IPS DF 6.9 (cell line): ENCODE results near the gene ASGR1.

Experiments used
- DNase-seq: peaks from one replicate; pipeline ENCODE4 v3.0.0-alpha.2; 2013; ENCODE audit warnings: low read depth, low spot score
- H3K27ac ChIP-seq: one replicate; pipeline ENCODE4 v1.5.1; 2013; ENCODE audit warnings: low read length, control low read depth
- H3K27me3 ChIP-seq: 2 replicates; pipeline ENCODE4 v1.6.1; 2013; ENCODE audit warnings: mild to moderate bottlenecking, low read length; ENCODE audit not compliant: control insufficient read depth, insufficient read depth
- H3K36me3 ChIP-seq: 2 replicates; pipeline ENCODE4 v1.6.1; 2013; ENCODE audit warnings: low read length; ENCODE audit not compliant: control insufficient read depth, insufficient read depth
- H3K4me1 ChIP-seq: 2 replicates; pipeline ENCODE4 v1.6.1; 2013; ENCODE audit warnings: low read length; ENCODE audit not compliant: control insufficient read depth, insufficient read depth
- H3K4me3 ChIP-seq: 2 replicates; pipeline ENCODE4 v1.5.1; 2013; ENCODE audit warnings: mild to moderate bottlenecking, low read length
- H3K9me3 ChIP-seq: 2 replicates; pipeline ENCODE4 v1.6.1; 2013; ENCODE audit warnings: low read length, inconsistent platforms; ENCODE audit not compliant: control insufficient read depth, insufficient read depth
- WGBS: extraction: QIAGEN DNeasy Blood & Tissue Kit; methylation state at CpG from one replicate; pipeline ENCODE4 v1.1.7; 2013; ENCODE audit warnings: mixed read lengths, missing lambda C conversion rate; ENCODE audit not compliant: insufficient read length, insufficient coverage; 5-methylcytosine and 5-hydroxymethylcytosine counted together

ASGR1 gene

GRCh38 chr17:7204828-7205461 is 25.8 kb upstream of the ASGR1 start:
- H3K9me3 ChIP-seq = no peaks in the 10 kb centered on the region
- H3K27me3 ChIP-seq = no peaks in the 10 kb centered on the region
- DNase-seq = peak; percentile 89
- no peak overlapping the region for H3K27ac ChIP-seq
- WGBS = no CpG with 5 or more reads among the region's 34 CpGs
- H3K36me3 ChIP-seq = peaks cover 14% of the 10 kb centered on the region; the same call in 1 of the 2 replicates
- peak overlapping the region; percentile 49; the same call in 1 of the 2 replicates for H3K4me3 ChIP-seq
- H3K4me1 ChIP-seq = peaks cover 17% of the 10 kb centered on the region

DNA sequence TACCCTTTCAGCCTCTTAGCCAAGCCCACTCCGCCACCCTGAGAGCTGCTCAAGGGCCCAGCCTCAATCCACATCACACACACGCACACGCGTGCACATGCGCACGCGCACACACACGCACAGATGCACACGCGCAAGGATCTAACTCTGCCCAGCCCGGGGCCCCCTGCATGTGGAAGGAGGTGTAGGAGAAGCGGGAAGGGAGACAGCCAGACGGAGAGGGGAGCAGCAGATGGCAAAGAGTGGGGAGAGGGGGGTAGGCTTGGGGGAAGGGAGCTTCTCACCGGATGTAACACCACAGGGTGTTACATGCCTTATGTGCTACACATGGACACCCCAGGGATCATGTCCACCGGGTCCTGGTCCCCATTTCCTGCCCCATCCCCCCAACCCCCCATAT is 25.2 kb upstream of the ASGR1 start:
- Histone ChIP-seq H3K4me3 (no peak overlapping the region; the same call in 1 of the 2 replicates), H3K4me1 (peaks cover 17% of the 10 kb centered on the region), H3K27ac (no peak overlapping the region), H3K36me3 (peaks cover 14% of the 10 kb centered on the region; the same call in 1 of the 2 replicates), H3K9me3 (no peaks in the 10 kb centered on the region), H3K27me3 (no peaks in the 10 kb centered on the region)
- WGBS = no CpG with 5 or more reads among the region's 15 CpGs
- no peak for DNase-seq

DNA sequence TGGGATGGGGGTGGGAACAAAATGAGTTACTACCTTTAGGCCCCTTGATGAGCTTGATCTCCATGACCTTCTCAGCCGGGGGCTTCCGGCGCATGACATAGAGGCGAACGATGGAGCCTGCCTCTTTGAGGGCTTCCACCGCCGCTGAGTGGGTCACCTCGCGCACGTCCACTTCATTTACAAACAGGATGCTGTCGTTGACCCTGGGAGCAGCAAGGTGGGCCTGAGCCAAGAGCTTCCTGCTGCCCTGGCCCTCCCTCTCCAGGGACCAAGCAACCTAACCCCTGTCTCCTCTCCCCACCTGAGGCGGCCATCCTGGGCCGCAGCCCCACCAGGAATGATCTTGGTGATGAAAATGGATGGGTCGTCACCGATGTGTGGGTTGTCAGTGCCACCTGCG is 24.2 kb upstream of the ASGR1 start:
- H3K4me3 ChIP-seq = no peak overlapping the region
- no CpG with 5 or more reads among the region's 16 CpGs for WGBS

DNA sequence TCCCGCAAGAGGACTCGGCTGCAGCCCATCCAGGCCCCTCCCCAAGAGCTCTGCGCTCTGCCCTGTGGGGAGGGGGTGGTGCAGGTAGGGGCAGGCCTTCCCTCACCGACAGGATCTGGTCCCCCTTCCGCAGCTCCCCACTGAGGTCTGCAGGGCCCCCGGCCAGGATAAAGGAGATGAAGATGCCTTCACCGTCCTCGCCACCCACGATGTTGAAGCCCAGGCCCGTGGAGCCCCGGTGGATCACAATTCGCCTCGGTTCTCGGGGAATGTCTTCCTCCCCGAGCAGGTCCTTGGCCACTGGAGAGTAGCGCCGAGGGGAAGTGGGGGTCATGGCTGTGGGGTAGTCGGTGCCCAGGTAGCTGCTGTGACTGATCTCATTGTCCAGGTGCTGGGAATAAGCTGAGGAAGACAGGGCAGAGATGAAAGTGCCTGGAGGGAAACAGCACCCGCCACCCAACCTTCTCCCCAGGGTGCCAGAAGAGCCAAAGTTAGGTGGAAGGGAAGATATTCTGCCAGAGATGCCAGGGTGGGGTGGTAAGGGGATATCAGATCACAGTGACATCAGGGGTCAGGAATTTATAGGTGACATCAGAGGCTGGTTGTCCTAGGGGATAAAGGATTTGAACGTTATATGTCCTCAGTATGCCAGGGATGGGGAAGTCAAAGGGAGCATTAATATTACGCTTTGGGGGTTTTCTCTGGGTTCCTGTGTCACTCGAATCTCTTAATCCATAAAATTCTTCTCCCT is 17.7 kb upstream of the ASGR1 start:
- Histone ChIP-seq H3K27ac (no peak overlapping the region), H3K4me3 (no peak overlapping the region), H3K36me3 (peaks cover 32% of the 10 kb centered on the region), H3K4me1 (no peaks in the 10 kb centered on the region; the same call in 1 of the 2 replicates), H3K27me3 (no peaks in the 10 kb centered on the region), H3K9me3 (no peaks in the 10 kb centered on the region)
- no CpG with 5 or more reads among the region's 22 CpGs for WGBS
- DNase-seq = no peak

More for the DNA sequence above, 24.2 kb upstream of the ASGR1 start:
- H3K27ac ChIP-seq = no peak overlapping the region
- no peak for DNase-seq
- peaks cover 9% of the 10 kb centered on the region for H3K4me1 ChIP-seq
- H3K36me3 ChIP-seq = peaks cover 14% of the 10 kb centered on the region; the same call in 1 of the 2 replicates
- no peaks in the 10 kb centered on the region for H3K27me3 ChIP-seq
- H3K9me3 ChIP-seq = no peaks in the 10 kb centered on the region

GRCh38 chr17:7195971-7196370 is 16.8 kb upstream of the ASGR1 start:
- WGBS = no CpG with 5 or more reads among the region's 12 CpGs
- Histone ChIP-seq H3K4me3 (no peak overlapping the region), H3K4me1 (no peaks in the 10 kb centered on the region; the same call in 1 of the 2 replicates), H3K9me3 (no peaks in the 10 kb centered on the region), H3K27ac (no peak overlapping the region), H3K36me3 (peaks cover 32% of the 10 kb centered on the region), H3K27me3 (no peaks in the 10 kb centered on the region)
- DNase-seq = no peak

GRCh38 chr17:7192271-7192937 is 13.2 kb upstream of the ASGR1 start:
- WGBS = no CpG with 5 or more reads among the region's 12 CpGs
- Histone ChIP-seq H3K27ac (no peak overlapping the region), H3K27me3 (no peaks in the 10 kb centered on the region), H3K4me1 (no peaks in the 10 kb centered on the region; the same call in 1 of the 2 replicates), H3K36me3 (peaks cover 33% of the 10 kb centered on the region), H3K9me3 (no peaks in the 10 kb centered on the region), H3K4me3 (no peak overlapping the region)
- no peak for DNase-seq

DNA sequence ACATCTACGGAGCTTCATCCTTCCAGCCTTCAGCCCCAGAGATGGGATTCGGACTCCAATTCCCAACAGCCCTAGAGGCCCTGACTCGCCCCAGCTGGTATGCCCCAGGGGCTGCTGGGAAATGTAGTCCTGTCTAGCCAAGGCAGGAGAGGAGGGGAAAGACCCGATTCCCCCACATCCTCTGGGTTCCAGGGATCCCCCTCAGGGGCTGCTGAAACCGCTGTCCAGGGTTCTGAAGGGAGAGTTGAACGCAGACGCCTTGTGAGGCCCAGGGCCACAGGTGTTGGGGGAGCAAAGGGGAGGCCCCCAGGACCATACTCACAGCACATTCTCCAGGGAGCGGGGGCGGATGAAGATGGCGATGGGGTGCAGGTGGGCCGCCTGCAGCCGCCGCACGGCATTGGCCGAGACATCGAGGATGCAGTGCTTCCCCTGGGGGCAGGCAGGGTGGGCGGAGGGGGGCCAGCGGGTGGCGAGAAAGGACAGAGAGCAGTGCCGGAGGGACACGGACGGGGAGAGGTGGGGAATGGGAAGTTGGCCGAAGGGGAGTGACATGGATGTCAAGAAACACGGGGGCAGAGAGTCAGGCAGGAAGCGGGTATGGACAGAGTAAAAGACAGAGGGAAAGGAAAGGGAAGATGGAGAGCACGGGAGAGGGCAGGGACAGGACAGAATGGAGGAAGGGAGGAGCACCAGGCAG is 12.6 kb upstream of the ASGR1 start:
- Histone ChIP-seq H3K36me3 (peaks cover 29% of the 10 kb centered on the region), H3K27me3 (no peaks in the 10 kb centered on the region), H3K4me1 (no peaks in the 10 kb centered on the region; the same call in 1 of the 2 replicates), H3K27ac (no peak overlapping the region), H3K4me3 (no peak overlapping the region), H3K9me3 (no peaks in the 10 kb centered on the region)
- DNase-seq = no peak
- WGBS = no CpG with 5 or more reads among the region's 26 CpGs

DNA sequence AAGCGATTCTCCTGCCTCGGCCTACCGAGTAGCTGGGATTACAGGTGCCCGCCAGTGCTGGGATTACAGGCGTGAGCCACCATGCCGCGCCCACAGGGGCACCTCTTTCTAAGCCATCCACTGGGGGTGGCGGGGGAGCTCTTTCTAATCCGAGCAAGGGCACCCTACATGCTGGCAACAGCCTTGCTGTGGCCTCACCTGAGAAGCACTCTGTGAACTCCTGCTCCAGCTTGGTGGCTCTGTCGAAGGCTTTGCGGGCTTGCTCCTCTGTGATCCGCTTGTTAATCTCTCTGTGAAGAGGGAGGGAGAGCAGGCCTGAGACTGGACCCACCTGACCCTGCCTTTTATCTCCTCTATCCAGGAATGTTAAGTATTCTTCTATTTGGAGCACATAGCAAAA is 11.9 kb upstream of the ASGR1 start:
- Histone ChIP-seq H3K27me3 (no peaks in the 10 kb centered on the region), H3K4me1 (no peaks in the 10 kb centered on the region; the same call in 1 of the 2 replicates)

GRCh38 chr17:7190276-7190917 is 11.2 kb upstream of the ASGR1 start:
- no CpG with 5 or more reads among the region's 14 CpGs for WGBS

More for the DNA sequence above, 11.9 kb upstream of the ASGR1 start:
- H3K27ac ChIP-seq = no peak overlapping the region
- DNase-seq = no peak
- peaks cover 23% of the 10 kb centered on the region for H3K36me3 ChIP-seq
- H3K9me3 ChIP-seq = no peaks in the 10 kb centered on the region
- no CpG with 5 or more reads among the region's 12 CpGs for WGBS
- H3K4me3 ChIP-seq = no peak overlapping the region

More at GRCh38 chr17:7190276-7190917, 11.2 kb upstream of the ASGR1 start:
- Histone ChIP-seq H3K9me3 (no peaks in the 10 kb centered on the region), H3K27me3 (no peaks in the 10 kb centered on the region), H3K4me1 (no peaks in the 10 kb centered on the region; the same call in 1 of the 2 replicates), H3K4me3 (no peak overlapping the region), H3K27ac (no peak overlapping the region), H3K36me3 (peaks cover 17% of the 10 kb centered on the region)
- DNase-seq = no peak
